ENCODE results near the gene PAN2.

GRCh38 chr12:56373515-56373914 is 39.7 kb upstream of the PAN2 start:
- no peak for TF ChIP-seq TAF1 (IDR thresholded peaks at IDR 0.05; ENCODE audit: low read depth)
- TF ChIP-seq MAX (IDR thresholded peaks at IDR 0.05), result no peak

Measured in Ishikawa (cell line).